Femur (tissue), 1 donor: ENCODE measurements around the gene AXIN1.
"Not testable (repeated sequence)": the region's sequence is repeated elsewhere in the genome, so short reads cannot be mapped to it uniquely, and the experiment has no call there.

ENCODE experiments used
- DNase-seq: peaks from one replicate; pipeline ENCODE4 v3.0.0-alpha.2; 2017

Gene AXIN1

GRCh38 chr16:369275-369865 lies 16.8 kb upstream of the AXIN1 start:
- peak; percentile 14 for DNase-seq

- peak; percentile 21 for DNase-seq
Observed at GRCh38 chr16:368388-369158, 16.1 kb upstream of the AXIN1 start.

GRCh38 chr16:367333-367903 lies 14.9 kb upstream of the AXIN1 start:
- DNase-seq = no peak

GRCh38 chr16:366476-366875 lies 14.0 kb upstream of the AXIN1 start:
- DNase-seq = no peak

GRCh38 chr16:364595-365491 lies 12.3 kb upstream of the AXIN1 start:
- no peak for DNase-seq

- peak; percentile 14 for DNase-seq
Observed at GRCh38 chr16:363766-364490, 11.4 kb upstream of the AXIN1 start.

GRCh38 chr16:363110-363765 lies 10.7 kb upstream of the AXIN1 start:
- DNase-seq = peak; percentile 24

GRCh38 chr16:362702-362999 lies 10.1 kb upstream of the AXIN1 start:
- DNase-seq = not testable (repeated sequence)

GRCh38 chr16:361872-362701 lies 9.6 kb upstream of the AXIN1 start:
- DNase-seq = peak; percentile 70

GRCh38 chr16:361341-361871 lies 8.9 kb upstream of the AXIN1 start:
- DNase-seq = peak; percentile 25

- DNase-seq = no peak
Observed at GRCh38 chr16:360698-361336, 8.3 kb upstream of the AXIN1 start.

- DNase-seq = peak; percentile 16
Observed at GRCh38 chr16:359871-360697, 7.6 kb upstream of the AXIN1 start.

- no peak for DNase-seq
Observed at GRCh38 chr16:359067-359763, 6.7 kb upstream of the AXIN1 start.

- DNase-seq = no peak
Observed at GRCh38 chr16:356741-357140, 4.2 kb upstream of the AXIN1 start.

- DNase-seq = no peak
Observed at GRCh38 chr16:354971-355461, 2.5 kb upstream of the AXIN1 start.

- peak; percentile 25 for DNase-seq
Observed at GRCh38 chr16:354291-354881, 1.9 kb upstream of the AXIN1 start.

GRCh38 chr16:353404-354290 lies 1.1 kb upstream of the AXIN1 start:
- no peak for DNase-seq
